Subcutaneous adipose tissue (tissue), 4 donors: ENCODE measurements around the gene SNX9. TPM values are rescaled to one million over a fixed set of nuclear protein-coding genes. Genes with fewer than 3 reads are reported as not detected.

Source experiments
- CTCF ChIP-seq: fragments of 450-650 bp; IDR thresholded peaks from one replicate; pipeline ENCODE4 v1.5.1; 2016; ENCODE audit warnings: low read depth, mild to moderate bottlenecking, control low read depth, antibody characterized with exemption, moderate library complexity
- total RNA-seq, 4 donors: library from RNA; depleted of rRNA; stranded (reverse); fragments of >200 nt; gene quantifications; one replicate each; pipeline ENCODE4 v1.1.0, GENCODE V29; 2016

Gene SNX9
- total RNA-seq, 4 donors from 2014 or later = 80.6 to 113 (median 94.1) TPM

DNA sequence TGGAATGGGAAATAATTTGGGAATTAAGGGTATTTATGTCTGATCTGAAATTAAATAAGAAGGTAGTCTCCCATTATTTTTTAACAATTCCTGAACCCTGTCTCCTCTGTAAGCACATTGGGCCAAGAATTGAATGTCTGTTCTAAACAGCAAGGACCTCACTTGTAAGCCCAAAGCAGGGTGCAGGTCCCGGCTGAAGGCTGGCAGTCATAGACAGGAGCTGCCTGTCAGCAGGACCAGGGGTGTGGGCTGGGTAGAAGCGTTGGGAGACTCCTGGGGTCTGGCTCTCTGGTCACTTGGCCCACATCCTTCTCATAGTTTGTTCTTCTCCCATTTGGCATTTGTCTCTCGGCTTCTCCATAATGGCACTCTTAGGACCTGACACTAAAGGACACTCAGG lies 75.6 kb downstream of the SNX9 start:
- TF ChIP-seq CTCF = no peak

DNA sequence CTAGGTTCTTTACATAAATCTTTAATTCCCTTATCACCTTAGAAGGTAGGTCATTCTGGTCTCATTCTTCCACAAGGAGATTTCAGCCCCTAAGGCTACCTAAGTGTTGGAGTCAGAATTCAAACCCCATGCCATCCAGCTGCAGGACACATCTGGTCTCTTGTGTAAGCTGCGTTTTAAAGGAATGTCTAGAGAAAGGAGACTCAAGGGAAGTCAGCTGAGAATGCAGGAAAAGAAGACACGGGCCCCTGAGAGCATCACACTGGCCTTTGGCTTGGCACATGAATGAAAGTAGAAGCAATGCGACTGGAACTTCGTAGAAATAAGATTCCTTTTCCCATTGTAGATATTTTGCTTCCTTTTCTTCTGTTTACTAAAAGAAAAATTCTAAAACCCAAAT lies 82.0 kb downstream of the SNX9 start:
- TF ChIP-seq CTCF = no peak

DNA sequence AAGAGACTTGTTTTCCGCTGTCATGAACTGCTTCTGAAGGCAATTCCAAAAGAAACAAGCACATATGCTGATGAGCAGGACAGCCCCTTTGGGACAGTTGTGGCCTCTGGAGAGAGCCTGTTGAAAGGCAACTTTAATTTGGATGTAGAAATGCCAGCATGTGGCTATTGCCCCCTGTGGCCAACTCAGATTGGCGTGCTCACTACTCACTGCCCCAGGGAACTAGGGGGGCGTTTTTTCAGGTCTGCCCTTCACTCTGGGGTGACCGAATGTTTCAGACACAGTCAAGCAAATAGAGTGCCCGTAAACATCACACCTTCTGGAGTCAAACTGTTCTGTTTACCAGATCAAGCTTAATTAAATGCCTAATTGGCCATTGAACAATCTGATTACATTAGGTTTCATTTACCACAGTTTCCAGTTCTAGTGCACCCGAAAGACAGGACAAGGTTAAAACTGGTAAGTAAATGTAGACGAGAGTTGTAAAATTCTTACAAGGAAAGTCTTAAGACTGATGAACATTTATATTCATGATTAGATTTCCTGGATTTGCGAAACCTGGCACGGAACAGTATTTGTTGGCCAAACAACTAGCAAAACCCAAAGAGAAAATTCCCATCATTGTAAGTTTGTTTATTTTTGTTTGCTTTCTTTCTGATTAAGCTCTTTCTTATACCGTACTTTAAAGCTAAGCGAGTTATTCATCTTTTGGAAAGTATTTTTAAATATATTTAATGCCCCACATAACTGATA lies 82.7 kb downstream of the SNX9 start:
- TF ChIP-seq CTCF = no peak

- TF ChIP-seq CTCF = no peak
Measured at GRCh38 chr6:157906537-157907061, 83.6 kb downstream of the SNX9 start.

DNA sequence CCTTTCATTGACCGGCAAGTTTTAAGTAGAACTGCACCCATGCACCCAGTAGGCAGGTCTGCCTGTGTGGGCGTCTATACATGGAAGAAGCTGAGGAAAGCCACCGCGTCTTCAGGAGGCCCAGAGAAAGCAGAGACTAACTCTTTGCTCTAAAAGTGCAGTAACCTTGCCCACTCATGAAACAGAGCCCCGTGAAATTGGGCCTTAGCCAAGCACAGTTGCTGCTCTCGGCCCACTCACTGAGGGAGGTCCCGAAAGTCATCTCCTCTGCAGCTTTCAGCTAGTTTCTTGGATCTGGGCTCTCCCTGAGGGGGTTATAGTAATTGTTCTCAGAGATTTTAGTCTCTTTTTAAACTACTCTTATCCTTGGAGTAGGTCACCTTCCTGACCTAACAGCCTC lies 84.6 kb downstream of the SNX9 start:
- TF ChIP-seq CTCF = no peak

DNA sequence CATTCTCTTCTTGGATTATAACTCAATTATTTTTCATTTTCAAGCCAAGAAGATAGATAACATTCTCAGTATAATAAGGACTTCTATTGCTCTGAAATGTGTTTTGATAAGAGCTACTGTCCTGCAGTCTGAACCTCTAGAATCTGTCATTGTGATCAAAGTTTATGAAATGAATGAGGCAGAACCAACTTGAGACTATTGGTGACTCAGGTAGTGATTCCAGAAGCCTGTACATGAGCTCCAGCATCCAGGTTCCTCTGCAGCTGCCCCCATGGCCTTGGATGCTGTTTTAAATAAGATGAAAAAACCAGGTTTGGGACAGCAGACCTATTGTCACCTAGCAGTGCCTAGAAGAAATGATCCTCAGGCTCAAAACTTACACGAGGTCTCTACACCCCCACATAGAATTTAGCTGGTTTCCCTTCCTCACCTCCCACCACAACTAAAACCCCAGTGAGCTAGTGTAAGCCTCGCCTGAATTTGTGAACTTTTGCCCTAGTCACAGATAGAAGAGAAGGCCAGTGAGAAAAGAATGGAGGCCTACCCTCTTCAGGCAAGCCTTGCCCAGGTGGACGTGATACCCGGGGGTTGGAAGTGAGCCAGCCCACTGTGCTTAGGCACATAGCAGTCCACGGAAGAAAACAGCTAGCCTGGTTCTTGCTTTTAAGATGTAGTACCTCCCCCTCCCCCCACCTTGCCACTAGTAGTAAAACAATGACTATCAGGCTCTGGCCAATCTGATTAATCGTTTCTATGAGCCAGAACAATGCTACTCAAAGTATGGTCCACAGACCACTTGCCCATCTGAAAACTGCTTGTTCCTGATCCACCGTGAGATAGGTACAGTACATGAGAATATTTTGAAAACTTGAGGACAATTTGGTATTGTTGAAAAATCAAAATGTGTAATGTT lies 85.6 kb downstream of the SNX9 start:
- no peak for TF ChIP-seq CTCF

- TF ChIP-seq CTCF = no peak
Measured at GRCh38 chr6:157909282-157909664, 86.2 kb downstream of the SNX9 start.
